Measurements from ENCODE around the gene SLC16A3.
A peak's percentile ranks its signal among the peaks of the same experiment; 100 is the strongest.
"Not testable (repeated sequence)": the region's sequence is repeated elsewhere in the genome, so short reads cannot be mapped to it uniquely, and the experiment has no call there.

The SLC16A3 gene

DNA sequence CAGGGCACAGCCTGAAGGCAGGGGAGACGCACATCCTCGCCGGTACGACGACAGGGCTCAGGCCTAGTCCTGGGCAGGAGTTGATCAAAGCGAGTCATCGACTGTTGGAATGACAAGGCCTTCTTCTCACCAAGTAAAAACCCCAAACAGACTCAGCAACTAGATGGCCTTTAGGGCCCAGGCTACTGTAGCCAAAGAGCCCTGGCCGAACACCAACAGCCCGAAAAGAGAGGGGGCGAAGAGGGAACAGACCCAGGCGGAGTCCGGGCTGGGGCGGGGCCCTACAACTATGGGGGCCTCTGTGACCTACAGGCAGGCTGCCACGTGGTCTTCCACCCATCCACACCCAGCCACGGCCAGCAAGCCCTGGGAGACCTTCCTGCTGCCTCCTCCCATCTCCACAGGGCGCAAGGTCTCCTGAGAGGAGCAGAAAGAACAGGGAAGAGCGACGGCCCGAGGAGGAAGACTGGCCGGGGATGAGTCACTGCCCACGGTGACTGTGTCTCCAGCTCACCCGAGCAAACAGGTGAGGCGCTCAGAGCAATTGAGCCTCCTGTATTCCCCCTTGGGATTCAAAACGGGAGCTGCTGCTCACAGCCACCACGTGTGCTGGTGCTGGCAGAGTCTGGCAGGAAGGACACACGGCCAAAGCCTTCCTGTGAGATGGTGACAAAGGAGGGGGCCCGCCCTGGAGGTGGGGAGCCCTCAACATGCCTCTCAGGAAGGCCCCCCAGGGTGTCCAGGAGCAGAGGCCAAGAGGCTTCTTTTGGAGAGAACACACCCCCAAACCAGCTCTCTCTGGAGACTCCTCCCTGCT lies 17.7 kb downstream of the SLC16A3 start:
- FAIRE-seq (peak; percentile 86), DNase-seq (ENCODE audit: low spot score) (peak; percentile 93)

GRCh38 chr17:82247182-82247823 lies 18.5 kb downstream of the SLC16A3 start:
- DNase-seq (ENCODE audit: low spot score) (no peak), FAIRE-seq (no peak)

DNA sequence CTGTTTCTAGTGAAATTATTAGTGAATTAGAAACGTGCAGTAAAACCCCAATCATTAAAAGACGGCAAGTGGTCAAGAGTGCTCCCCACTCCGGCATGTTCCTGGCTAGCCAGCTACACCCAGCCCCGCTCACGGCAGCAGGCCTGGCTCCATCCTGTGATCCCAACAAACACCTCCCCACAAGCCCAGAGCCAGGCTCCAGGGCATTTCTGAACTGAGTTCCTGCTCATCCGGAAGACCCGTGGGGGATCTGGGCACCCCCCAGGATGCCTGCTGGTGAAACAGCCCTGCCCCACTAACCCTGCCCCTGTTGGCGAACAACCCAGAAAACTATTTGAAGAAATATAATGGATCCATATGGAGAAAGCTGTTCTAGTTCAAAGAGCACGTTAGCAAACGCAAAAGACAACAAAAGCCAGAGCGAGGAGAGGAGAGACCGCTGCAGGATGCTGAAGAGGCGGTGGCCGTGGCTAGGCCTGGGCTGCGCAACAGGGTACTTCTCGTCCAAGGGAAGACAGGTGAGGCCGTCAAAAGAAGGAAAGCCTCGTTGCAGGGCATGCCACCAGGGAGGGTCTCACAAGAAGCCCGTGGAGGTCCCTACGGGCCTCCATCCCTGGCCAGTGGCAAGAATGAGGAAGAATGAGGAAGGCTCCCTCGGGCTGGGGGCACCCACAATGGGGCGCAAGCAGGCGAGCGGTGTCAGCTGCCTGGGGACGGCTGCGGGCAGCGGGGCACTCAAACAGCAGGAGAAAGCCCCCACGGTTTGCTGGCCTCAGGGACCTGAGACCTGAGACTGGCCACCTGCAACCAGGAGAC lies 19.2 kb downstream of the SLC16A3 start:
- FAIRE-seq: no peak

DNA sequence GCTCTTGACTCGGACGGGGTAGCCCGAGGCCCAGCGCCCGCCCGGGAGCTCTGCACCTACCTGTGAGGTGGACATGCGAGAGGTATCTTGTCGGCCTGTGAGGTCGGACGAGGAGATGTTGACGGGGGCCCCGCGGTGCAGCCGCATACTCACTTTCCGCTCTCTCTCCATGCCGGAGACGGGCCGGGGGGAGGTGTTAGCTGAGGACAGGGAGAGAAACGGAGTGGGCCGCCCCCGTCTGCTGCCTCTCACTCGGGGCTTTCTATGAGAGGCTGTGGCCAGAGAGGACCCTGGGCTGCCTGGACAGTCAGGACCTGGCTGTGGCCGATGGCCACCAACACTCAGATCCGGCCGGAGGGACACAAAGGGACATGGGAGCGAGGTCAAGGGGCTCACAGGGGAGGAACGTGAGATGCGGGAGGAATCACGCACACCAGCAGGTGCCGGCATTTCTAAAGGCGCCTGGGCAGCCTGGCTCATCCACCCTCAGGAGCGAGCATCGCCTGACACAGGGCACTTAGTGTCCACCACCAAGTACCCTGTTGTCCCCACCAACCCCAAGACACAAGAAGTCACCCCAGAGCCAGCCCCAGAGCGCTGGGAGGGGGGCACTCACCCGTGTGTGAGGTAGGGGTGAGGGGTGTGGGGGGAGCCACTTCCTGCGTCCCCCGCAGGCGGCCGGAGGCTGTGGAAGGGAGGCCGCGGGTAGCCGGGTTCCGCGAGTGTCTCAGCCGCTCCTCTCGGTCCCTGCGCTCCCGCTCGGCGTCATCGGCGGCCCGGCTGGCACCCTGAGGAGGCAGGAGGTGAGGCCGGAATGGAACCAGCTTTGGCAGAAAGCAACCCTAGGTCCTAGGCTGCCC lies 20.2 kb downstream of the SLC16A3 start:
- no peak for DNase-seq (ENCODE audit: low spot score)
- FAIRE-seq: no peak

More for the DNA sequence above, 19.2 kb downstream of the SLC16A3 start:
- DNase-seq (ENCODE audit: low spot score): no peak

- DNase-seq (ENCODE audit: low spot score) (no peak), FAIRE-seq (no peak)
Measured at GRCh38 chr17:82249896-82250581, 21.2 kb downstream of the SLC16A3 start.

- no peak for FAIRE-seq
- DNase-seq (ENCODE audit: low spot score): no peak
Measured at GRCh38 chr17:82250868-82251500, 22.1 kb downstream of the SLC16A3 start.

DNA sequence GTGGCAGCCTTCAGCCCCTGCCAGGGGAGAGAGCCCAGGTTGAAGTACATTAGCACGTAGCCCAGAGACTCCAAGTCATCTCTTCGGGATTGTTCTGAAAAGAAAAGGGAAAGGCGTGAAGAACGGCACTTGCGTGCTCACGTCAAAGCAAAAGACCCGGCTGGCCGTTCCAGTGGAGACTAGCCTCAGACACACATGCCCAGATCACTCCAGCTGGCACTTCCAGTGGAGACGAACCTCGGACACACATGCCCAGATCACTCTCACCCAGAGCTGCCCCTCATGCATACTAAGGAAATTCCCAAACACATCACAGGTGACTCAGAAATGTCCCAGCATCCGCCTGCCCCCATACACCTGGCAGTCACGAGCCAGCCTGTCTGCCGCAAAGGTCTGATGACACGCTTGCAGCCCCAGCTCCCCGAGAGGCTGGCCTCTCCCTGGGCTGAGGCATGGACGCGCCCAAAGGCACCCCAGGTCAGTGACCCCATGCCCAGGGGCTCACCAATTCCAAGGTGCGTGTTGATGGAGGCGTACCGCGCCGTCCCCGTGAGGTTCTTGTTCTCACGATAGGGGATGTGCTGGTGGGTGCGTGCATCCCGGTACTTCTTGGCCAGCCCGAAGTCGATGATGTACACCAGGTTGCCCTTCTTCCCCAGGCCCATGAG lies 23.8 kb downstream of the SLC16A3 start:
- FAIRE-seq: no peak
- no peak for DNase-seq (ENCODE audit: low spot score)

DNA sequence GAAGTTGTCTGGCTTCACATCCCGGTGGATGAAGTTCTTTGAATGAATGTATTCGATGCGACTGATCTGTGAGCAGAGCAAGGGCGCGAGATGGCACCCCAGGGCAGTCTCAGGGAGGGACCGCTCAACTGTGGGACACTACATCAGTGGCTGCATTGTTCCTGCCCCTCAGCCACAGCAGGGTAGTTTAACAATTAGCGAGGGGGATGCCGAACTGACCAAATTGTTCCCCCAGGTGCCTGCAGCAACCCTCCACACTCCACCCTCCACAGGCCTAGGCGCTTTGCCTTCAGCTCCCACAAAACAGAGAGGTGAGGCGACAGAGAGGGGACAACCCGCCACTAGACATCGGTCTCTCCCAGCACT lies 24.3 kb downstream of the SLC16A3 start:
- FAIRE-seq (no peak), DNase-seq (ENCODE audit: low spot score) (no peak)

- not testable (repeated sequence) for DNase-seq (ENCODE audit: low spot score); FAIRE-seq
Measured at GRCh38 chr17:82254096-82254495, 25.3 kb downstream of the SLC16A3 start.

DNA sequence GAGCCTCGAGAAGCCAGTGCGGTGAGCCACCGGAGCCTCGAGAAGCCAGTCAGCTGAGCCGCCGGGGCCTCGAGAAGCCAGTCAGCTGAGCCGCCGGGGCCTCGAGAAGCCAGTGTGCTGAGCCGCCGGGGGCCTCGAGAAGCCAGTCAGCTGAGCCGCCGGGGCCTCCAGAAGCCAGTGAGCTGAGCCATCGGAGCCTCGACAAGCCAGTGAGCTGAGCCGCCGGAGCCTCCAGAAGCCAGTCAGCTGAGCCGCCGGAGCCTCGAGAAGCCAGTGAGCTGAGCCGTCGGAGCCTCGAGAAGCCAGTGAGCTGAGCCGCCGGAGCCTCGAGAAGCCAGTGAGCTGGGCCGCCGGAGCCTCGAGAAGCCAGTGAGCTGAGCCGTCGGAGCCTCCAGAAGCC lies 25.9 kb downstream of the SLC16A3 start:
- not testable (repeated sequence) for DNase-seq (ENCODE audit: low spot score); FAIRE-seq

GRCh38 chr17:82255402-82255972 lies 26.6 kb downstream of the SLC16A3 start:
- FAIRE-seq: no peak

DNA sequence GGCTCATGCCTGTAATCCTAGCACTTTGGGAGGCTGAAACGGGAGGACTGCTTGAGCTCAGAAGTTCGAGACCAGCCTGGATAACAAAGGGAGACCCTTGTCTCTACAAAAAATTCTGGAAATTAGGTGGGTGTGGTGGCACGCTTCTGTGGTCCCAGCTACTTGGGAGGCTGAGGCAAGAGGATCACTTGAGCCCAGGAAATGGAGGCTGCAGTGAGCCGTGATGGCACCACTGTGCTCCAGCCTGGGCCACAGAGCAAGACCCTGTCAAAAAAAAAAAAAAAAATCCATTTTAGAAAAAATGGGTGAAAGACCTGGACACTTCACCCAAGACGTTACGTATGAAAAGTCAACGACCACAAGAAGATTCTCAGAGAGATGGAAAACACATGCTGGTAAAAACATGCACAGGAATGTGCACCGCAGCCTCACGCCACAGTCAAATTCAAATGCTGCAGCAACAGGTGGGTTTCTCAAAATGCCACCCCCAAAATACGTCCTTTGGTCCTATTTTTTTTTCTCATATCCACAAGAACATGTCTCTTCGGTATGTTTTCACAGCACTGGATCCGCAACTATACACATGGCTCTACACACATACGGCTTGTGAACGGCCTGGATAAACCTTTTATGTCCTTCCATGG lies 27.5 kb downstream of the SLC16A3 start:
- FAIRE-seq (no peak), DNase-seq (ENCODE audit: low spot score) (no peak)

More at GRCh38 chr17:82255402-82255972, 26.6 kb downstream of the SLC16A3 start:
- DNase-seq (ENCODE audit: low spot score): no peak

- no peak for DNase-seq (ENCODE audit: low spot score)
- no peak for FAIRE-seq
Measured at GRCh38 chr17:82257473-82257872, 28.6 kb downstream of the SLC16A3 start.

- FAIRE-seq: no peak
Measured at GRCh38 chr17:82258555-82258954, 29.7 kb downstream of the SLC16A3 start.

GRCh38 chr17:82259972-82260961 lies 31.4 kb downstream of the SLC16A3 start:
- not testable (repeated sequence) for DNase-seq (ENCODE audit: low spot score); FAIRE-seq

More at GRCh38 chr17:82258555-82258954, 29.7 kb downstream of the SLC16A3 start:
- no peak for DNase-seq (ENCODE audit: low spot score)

DNA sequence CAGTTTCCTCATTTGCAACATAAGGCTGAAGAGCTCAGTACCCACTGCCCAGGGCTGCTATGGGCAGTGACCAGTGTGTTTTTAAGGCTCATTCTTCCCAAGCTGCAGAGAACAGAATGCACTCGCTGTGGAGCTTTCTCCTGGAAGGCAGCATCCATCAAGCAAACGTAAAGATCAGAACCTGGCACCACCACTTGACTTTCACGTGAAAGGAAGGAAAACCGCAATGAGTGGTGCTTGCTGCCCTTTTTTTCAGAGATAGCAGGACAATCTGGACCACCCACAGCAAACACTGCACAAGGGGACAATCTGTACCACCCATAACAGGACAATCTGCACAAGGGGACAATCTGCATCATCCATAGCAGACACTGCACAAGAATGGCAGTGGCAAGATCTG lies 33.5 kb downstream of the SLC16A3 start:
- no peak for FAIRE-seq
- no peak for DNase-seq (ENCODE audit: low spot score)

DNA sequence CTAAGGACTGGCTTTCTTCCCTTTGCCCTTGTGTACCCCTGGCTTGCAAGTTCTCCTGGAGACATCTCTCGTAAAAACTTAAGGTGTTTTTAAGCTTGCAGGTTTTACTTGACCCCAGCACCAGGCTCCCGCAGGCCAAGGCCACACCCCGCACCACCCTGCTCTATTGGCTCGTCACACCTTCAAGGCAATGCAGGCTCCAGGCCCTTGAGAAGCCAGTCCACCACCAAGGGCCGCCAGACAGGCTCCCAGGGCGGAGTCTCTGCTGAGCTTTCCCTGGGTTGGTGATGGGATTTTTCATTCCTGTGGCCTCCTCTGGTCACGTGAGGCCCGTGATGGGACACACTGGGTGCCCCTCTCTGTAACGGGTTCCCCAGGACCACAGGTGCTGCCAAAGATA lies 34.8 kb downstream of the SLC16A3 start:
- no peak for FAIRE-seq
- DNase-seq (ENCODE audit: low spot score): no peak

All from RCC 7860 (cell line).